GDM1 (cell line): ENCODE data around the gene ENPP1.
A peak's percentile ranks its signal among the peaks of the same experiment; 100 is the strongest.

Experiments
- DNase-seq: peaks from one replicate; lab custom pipeline; 2025; lab: John Stamatoyannopoulos, UW

ENPP1 gene

DNA sequence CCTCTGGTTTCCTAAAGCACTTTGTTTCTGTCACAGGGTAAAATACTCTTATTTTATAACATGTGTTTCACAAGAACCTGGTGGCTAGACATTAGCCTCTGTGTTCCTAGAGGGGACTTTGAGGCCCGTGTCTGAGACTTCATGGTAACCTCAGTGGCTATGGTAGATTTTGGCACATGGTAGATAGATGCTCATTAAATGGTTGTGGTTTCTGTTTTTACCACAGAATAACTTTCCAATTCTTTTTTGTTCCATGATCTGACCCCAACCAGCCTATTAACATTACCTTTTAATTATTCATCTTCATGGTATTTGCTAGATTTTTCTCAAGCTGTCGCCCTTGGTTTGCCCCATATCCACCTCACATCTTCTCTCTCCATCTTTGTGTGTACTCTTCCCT lies 109.0 kb downstream of the ENPP1 start:
- DNase-seq, result no peak

DNA sequence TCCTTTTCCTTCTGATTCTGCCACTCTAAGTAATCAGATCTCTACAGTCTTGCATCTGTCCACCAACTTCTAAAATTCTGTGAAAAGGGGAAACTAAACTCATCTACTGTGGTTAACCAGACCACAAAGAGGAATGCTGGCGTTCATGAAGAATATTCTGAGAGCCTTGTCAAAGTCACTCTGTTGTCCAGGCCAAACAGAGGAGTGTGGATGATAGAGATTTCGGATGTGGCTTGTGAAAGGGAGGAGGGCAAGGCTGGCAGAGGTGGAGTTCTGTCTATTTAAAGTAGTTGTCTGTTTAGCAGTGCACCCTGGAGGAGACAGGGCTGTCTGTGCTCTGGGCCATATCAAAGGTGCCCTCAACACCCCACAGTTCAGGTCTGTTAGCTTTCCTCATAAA lies 109.5 kb downstream of the ENPP1 start:
- peak; percentile 79 for DNase-seq

GRCh38 chr6:131917763-131918649 lies 110.2 kb downstream of the ENPP1 start:
- no peak for DNase-seq

GRCh38 chr6:131918650-131919355 lies 111.0 kb downstream of the ENPP1 start:
- DNase-seq, result no peak

GRCh38 chr6:131920656-131921055 lies 112.8 kb downstream of the ENPP1 start:
- no peak for DNase-seq

- peak; percentile 21 for DNase-seq
These were observed 115.5 kb downstream of the ENPP1 start for GRCh38 chr6:131923356-131923755.

DNA sequence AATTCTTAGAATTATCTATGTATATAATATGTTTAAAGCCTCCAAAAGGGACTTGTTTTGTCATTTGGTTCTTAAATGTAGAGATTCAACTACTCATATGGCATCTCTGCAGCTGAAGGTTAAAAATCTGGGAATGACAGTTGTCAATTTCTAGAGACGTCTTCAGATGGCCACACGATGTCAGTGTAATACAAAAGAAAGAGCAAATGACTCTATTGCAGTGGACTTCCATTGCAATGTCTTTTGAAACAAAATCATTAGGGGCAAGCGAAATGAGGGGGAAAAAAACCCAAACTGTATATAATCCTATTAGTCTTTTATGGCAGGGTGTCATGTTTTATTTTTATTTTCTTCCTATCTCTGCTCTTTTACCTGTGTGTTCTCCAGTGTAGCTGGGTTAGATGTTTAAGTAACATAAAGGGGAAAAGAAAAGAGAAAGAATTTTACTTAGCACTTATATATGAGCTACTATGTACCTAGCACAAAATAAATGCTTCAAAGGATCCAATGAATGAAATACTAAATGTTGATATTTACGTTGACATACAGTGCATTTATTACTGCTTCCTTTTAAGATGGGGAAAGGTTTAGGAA lies 117.2 kb downstream of the ENPP1 start:
- DNase-seq, result peak; percentile 24

- DNase-seq, result no peak
These were observed 121.4 kb downstream of the ENPP1 start for GRCh38 chr6:131929264-131929663.

DNA sequence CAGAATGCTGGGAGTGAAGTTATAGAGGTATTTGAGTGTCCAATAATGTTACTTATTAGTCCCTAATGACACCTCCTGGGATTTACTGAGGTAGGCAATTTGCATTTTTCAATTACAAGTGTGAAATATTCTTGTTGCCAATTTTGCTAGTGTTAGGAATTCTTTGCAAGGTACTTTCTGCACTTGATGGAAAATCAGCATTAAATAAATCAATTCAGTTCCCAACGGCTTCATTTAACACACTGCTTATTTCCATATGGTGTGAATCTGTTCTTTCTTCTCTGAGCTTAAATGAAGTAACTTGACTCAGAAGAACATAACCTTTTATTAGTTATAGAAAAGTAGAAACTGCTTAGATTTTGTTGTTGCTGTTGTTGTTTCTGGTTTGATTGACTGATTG lies 122.2 kb downstream of the ENPP1 start:
- no peak for DNase-seq

DNA sequence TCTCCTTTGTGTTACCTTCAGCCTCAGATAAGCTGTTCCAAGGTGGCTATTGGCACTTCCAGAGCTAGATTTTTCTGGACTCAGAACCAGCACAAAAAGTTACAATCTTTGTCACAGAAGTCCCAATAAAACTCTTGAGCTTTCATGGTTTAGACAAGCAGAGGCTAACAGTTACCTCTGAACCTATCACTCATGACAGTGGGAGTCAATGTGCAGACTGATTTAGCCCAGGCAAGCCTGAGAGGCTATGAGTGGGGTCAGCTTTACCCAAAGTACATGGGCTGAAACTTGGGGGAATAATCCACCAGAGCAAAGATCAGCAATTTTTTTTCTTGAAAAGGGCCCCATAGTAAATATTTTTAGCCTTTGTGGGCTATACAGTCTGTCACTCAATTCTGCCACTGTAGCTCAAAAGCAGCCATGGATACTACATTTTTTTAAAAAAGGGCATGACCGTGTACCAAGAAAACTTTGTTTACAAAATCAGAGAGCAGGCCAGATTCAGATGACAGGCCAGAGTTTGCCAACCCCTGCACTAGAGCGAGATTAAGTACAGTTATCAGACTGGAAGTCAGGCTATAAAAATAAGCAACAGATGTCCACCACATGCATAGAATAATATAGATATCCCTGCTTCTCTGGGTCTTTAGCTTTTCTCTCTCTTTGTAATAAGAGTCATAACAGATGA lies 123.4 kb downstream of the ENPP1 start:
- DNase-seq, result no peak

- no peak for DNase-seq
These were observed 128.3 kb downstream of the ENPP1 start for GRCh38 chr6:131936156-131936555.

GRCh38 chr6:131937226-131937625 lies 129.4 kb downstream of the ENPP1 start:
- DNase-seq, result no peak

GRCh38 chr6:131937703-131938631 lies 130.1 kb downstream of the ENPP1 start:
- DNase-seq, result no peak
